Liver (tissue), 9 donors: ENCODE data around the gene CALU. TPM values are rescaled to one million over a fixed set of nuclear protein-coding genes. Genes with fewer than 3 reads are reported as not detected.

ENCODE experiments used
- DNase-seq: peaks from one replicate; pipeline ENCODE4 v3.0.0-alpha.2; 2017; ENCODE audit warnings: low spot score
- H3K27ac ChIP-seq, 2 donors: one replicate each; pipeline ENCODE4 v1.7.0; 2013; ENCODE audit warnings: inconsistent platforms in 2 of 2, low read length in 2 of 2, control low read depth in 1 of 2, low read depth in 1 of 2, mild to moderate bottlenecking in 1 of 2
- H3K27me3 ChIP-seq, 4 donors: one replicate each; pipeline versions ENCODE4 v1.6.1 to v1.7.0; 2013; ENCODE audit warnings: low read length in 3 of 4, inconsistent platforms in 1 of 4, mild to moderate bottlenecking in 1 of 4, moderate library complexity in 1 of 4; ENCODE audit not compliant: control insufficient read depth in 4 of 4, insufficient read depth in 4 of 4
- H3K36me3 ChIP-seq, 4 donors: one replicate each; pipeline versions ENCODE4 v1.6.1 to v1.7.0; 2013; ENCODE audit warnings: low read length in 3 of 4, mild to moderate bottlenecking in 3 of 4, low read depth in 1 of 4, moderate library complexity in 1 of 4; ENCODE audit not compliant: control insufficient read depth in 4 of 4, insufficient read depth in 3 of 4
- H3K4me1 ChIP-seq, 4 donors: one replicate each; pipeline versions ENCODE4 v1.6.1 to v1.7.0; 2013; ENCODE audit warnings: low read length in 3 of 4, mild to moderate bottlenecking in 3 of 4, moderate library complexity in 1 of 4; ENCODE audit not compliant: control insufficient read depth in 4 of 4, insufficient read depth in 4 of 4
- H3K4me3 ChIP-seq, 3 donors: one replicate each; pipeline versions ENCODE4 v1.6.1 to v1.7.0; 2013; ENCODE audit warnings: low read length in 3 of 3, control low read depth in 1 of 3, low read depth in 1 of 3, mild to moderate bottlenecking in 1 of 3
- H3K9ac ChIP-seq, 2 donors: one replicate each; pipeline ENCODE4 v1.7.0; 2013; ENCODE audit warnings: low read length in 2 of 2, mild to moderate bottlenecking in 2 of 2, moderate library complexity in 2 of 2, control low read depth in 1 of 2, low read depth in 1 of 2
- H3K9me3 ChIP-seq, 4 donors: one replicate each; pipeline versions ENCODE4 v1.6.1 to v1.7.0; 2013; ENCODE audit warnings: low read length in 3 of 4; ENCODE audit not compliant: control insufficient read depth in 4 of 4
- EGR1 ChIP-seq, 2 donors: IDR thresholded peaks; 2 replicates each; pipeline ENCODE4 v1.6.1; 2016 to 2018; ENCODE audit warnings: antibody characterized with exemption in 2 of 2, low read depth in 2 of 2
- FOXA2 ChIP-seq: IDR thresholded peaks from 2 replicates; pipeline ENCODE4 v1.6.1; 2016; ENCODE audit warnings: antibody characterized with exemption
- GABPA ChIP-seq, 2 donors: IDR thresholded peaks in 1 of 2; conservative IDR thresholded peaks in 1 of 2; 2 replicates each; pipeline ENCODE4 v1.6.1; 2016; ENCODE audit warnings: antibody characterized with exemption in 2 of 2, mild to moderate bottlenecking in 1 of 2, moderate library complexity in 1 of 2
- HNF4A ChIP-seq, 2 donors: conservative IDR thresholded peaks; 2 replicates each; pipeline ENCODE4 v1.6.1; 2016; ENCODE audit warnings: antibody characterized with exemption in 2 of 2, mild to moderate bottlenecking in 2 of 2
- HNF4G ChIP-seq: IDR thresholded peaks from 2 replicates; pipeline ENCODE4 v1.6.1; 2016; ENCODE audit warnings: antibody characterized with exemption
- JUND ChIP-seq, 2 donors: IDR thresholded peaks; 2 replicates each; pipeline ENCODE4 v1.6.1; 2016; ENCODE audit warnings: antibody characterized with exemption in 2 of 2
- NR2F2 ChIP-seq: IDR thresholded peaks from 2 replicates; pipeline ENCODE4 v1.6.1; 2016; ENCODE audit warnings: antibody characterized with exemption
- RAD21 ChIP-seq, 2 donors: IDR thresholded peaks; 2 replicates each; pipeline ENCODE4 v1.6.1; 2016; ENCODE audit warnings: antibody characterized with exemption in 2 of 2, mild to moderate bottlenecking in 2 of 2
- RXRA ChIP-seq, 2 donors: IDR thresholded peaks; 2 replicates each; pipeline ENCODE4 v1.6.1; 2017 to 2018; ENCODE audit warnings: antibody characterized with exemption in 2 of 2, mild to moderate bottlenecking in 1 of 2
- SP1 ChIP-seq: IDR thresholded peaks from 2 replicates; pipeline ENCODE4 v1.6.1; 2018; ENCODE audit warnings: antibody characterized with exemption, mild to moderate bottlenecking
- TAF1 ChIP-seq: conservative IDR thresholded peaks from 2 replicates; pipeline ENCODE4 v1.6.1; 2016; ENCODE audit warnings: antibody characterized with exemption, mild to moderate bottlenecking
- whole genome bisulfite sequencing: extraction: QIAGEN DNeasy Blood & Tissue Kit; methylation state at CpG from one replicate; pipeline ENCODE4 v1.1.7; 2013; 5-methylcytosine and 5-hydroxymethylcytosine counted together
- polyA plus RNA-seq, 2 donors: library from polyadenylated mRNA; stranded (reverse) in 1 of 2; unstranded in 1 of 2; fragments of 200-250 nt in 1 of 2; fragments of >200 nt in 1 of 2; fragmentation: Nextera tagmentation in 1 of 2; extraction: Ambion mirVana in 1 of 2; gene quantifications; one replicate each; pipeline versions ENCODE4 v1.2.1 to v1.2.3, GENCODE V29; 2013 to 2015
- total RNA-seq, 2 donors: library from RNA; depleted of rRNA; stranded (reverse); fragments of >200 nt; gene quantifications; one replicate each; pipeline ENCODE4 v1.2.3, GENCODE V29; 2014
- TF ChIP-seq, protein P1 (sequence below): fragments of 150-350 bp; IDR thresholded peaks from 2 replicates; pipeline ENCODE4 v1.5.1; 2017; ENCODE audit warnings: improper control_type of control experiment, low read depth, low read length; ENCODE audit not compliant: missing input control
- TF ChIP-seq, protein P2 (sequence below): IDR thresholded peaks from 2 replicates; pipeline ENCODE4 v1.6.1; 2016; ENCODE audit warnings: antibody characterized with exemption, mild to moderate bottlenecking
- TF ChIP-seq, protein P3 (sequence below): IDR thresholded peaks from 2 replicates; pipeline ENCODE4 v1.6.1; 2016; ENCODE audit warnings: antibody characterized with exemption
- TF ChIP-seq, protein P4 (sequence below): IDR thresholded peaks from 2 replicates; pipeline ENCODE4 v1.6.1; 2016; ENCODE audit warnings: antibody characterized with exemption
- donor health status: healthy.
- donor health status: healthy.
- donor health status: healthy.
- donor health status: healthy.
- donor health status: healthy.

The CALU gene
- total and polyA plus RNA-seq, 4 donors = 37.1 to 57.9 (median 42.5) TPM

- Histone ChIP-seq H3K36me3 (peaks cover 5 to 22% (median 12%) of the 10 kb centered on the region in 4 donors), H3K9me3 (no peaks in the 10 kb centered on the region), H3K4me3 (no peak within 1 kb of the TSS), H3K27me3 (no peaks in the 10 kb centered on the region), H3K4me1 (no peaks in the 10 kb centered on the region), H3K9ac (no peak within 1 kb of the TSS), H3K27ac (no peak within 1 kb of the TSS)
- no peak for DNase-seq
- no peak for TF ChIP-seq SP1
- TF ChIP-seq TAF1 = no peak
- TF ChIP-seq NR2F2 = no peak
- TF ChIP-seq, protein P1, sequence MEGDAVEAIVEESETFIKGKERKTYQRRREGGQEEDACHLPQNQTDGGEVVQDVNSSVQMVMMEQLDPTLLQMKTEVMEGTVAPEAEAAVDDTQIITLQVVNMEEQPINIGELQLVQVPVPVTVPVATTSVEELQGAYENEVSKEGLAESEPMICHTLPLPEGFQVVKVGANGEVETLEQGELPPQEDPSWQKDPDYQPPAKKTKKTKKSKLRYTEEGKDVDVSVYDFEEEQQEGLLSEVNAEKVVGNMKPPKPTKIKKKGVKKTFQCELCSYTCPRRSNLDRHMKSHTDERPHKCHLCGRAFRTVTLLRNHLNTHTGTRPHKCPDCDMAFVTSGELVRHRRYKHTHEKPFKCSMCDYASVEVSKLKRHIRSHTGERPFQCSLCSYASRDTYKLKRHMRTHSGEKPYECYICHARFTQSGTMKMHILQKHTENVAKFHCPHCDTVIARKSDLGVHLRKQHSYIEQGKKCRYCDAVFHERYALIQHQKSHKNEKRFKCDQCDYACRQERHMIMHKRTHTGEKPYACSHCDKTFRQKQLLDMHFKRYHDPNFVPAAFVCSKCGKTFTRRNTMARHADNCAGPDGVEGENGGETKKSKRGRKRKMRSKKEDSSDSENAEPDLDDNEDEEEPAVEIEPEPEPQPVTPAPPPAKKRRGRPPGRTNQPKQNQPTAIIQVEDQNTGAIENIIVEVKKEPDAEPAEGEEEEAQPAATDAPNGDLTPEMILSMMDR = no peak
- no peak for TF ChIP-seq RAD21 (IDR thresholded peaks at IDR 0.05)
- TF ChIP-seq, protein P2, sequence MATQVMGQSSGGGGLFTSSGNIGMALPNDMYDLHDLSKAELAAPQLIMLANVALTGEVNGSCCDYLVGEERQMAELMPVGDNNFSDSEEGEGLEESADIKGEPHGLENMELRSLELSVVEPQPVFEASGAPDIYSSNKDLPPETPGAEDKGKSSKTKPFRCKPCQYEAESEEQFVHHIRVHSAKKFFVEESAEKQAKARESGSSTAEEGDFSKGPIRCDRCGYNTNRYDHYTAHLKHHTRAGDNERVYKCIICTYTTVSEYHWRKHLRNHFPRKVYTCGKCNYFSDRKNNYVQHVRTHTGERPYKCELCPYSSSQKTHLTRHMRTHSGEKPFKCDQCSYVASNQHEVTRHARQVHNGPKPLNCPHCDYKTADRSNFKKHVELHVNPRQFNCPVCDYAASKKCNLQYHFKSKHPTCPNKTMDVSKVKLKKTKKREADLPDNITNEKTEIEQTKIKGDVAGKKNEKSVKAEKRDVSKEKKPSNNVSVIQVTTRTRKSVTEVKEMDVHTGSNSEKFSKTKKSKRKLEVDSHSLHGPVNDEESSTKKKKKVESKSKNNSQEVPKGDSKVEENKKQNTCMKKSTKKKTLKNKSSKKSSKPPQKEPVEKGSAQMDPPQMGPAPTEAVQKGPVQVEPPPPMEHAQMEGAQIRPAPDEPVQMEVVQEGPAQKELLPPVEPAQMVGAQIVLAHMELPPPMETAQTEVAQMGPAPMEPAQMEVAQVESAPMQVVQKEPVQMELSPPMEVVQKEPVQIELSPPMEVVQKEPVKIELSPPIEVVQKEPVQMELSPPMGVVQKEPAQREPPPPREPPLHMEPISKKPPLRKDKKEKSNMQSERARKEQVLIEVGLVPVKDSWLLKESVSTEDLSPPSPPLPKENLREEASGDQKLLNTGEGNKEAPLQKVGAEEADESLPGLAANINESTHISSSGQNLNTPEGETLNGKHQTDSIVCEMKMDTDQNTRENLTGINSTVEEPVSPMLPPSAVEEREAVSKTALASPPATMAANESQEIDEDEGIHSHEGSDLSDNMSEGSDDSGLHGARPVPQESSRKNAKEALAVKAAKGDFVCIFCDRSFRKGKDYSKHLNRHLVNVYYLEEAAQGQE = no peak
- no peak for TF ChIP-seq RXRA (IDR thresholded peaks at IDR 0.05)
- TF ChIP-seq EGR1 (IDR thresholded peaks at IDR 0.05; ENCODE audit: low read depth in 2 of 2) = no peak
- TF ChIP-seq FOXA2 = no peak
- TF ChIP-seq JUND (IDR thresholded peaks at IDR 0.05) = no peak
- TF ChIP-seq, protein P3, sequence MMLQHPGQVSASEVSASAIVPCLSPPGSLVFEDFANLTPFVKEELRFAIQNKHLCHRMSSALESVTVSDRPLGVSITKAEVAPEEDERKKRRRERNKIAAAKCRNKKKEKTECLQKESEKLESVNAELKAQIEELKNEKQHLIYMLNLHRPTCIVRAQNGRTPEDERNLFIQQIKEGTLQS = no peak
- no peak for TF ChIP-seq HNF4A (conservative IDR thresholded peaks at IDR 0.05)
- TF ChIP-seq HNF4G = no peak
- 97% methylated on average over 4 of the region's 4 CpGs for WGBS
Measured at GRCh38 chr7:128775744-128776474, 36.8 kb downstream of the CALU start, which contains the start of gene OPN1SW. Gene OPN1SW (minus strand): TSS chr7:128775794. CDS start chr7:128775781, 13 bp downstream.

GRCh38 chr7:128777156-128778123 lies 38.3 kb downstream of the CALU start:
- Histone ChIP-seq H3K27me3 (no peaks in the 10 kb centered on the region), H3K9me3 (no peaks in the 10 kb centered on the region), H3K36me3 (peaks cover 2 to 12% (median 5%) of the 10 kb centered on the region in 4 donors), H3K9ac (no peak overlapping the region), H3K27ac (no peak overlapping the region), H3K4me1 (no peaks in the 10 kb centered on the region), H3K4me3 (no peak overlapping the region)
- no peak for DNase-seq
- WGBS = 74% methylated on average over 5 of the region's 5 CpGs
- TF ChIP-seq JUND (IDR thresholded peaks at IDR 0.05) (peak in 1 of 2 donors; percentile 52), GABPA (IDR thresholded peaks at IDR 0.05 in 1 of 2, conservative IDR thresholded peaks at IDR 0.05 in 1 of 2) (no peak), NR2F2 (no peak), HNF4G (no peak), RXRA (IDR thresholded peaks at IDR 0.05) (no peak), RAD21 (IDR thresholded peaks at IDR 0.05) (no peak)
- TF ChIP-seq, protein P3 = no peak
- TF ChIP-seq, protein P4, sequence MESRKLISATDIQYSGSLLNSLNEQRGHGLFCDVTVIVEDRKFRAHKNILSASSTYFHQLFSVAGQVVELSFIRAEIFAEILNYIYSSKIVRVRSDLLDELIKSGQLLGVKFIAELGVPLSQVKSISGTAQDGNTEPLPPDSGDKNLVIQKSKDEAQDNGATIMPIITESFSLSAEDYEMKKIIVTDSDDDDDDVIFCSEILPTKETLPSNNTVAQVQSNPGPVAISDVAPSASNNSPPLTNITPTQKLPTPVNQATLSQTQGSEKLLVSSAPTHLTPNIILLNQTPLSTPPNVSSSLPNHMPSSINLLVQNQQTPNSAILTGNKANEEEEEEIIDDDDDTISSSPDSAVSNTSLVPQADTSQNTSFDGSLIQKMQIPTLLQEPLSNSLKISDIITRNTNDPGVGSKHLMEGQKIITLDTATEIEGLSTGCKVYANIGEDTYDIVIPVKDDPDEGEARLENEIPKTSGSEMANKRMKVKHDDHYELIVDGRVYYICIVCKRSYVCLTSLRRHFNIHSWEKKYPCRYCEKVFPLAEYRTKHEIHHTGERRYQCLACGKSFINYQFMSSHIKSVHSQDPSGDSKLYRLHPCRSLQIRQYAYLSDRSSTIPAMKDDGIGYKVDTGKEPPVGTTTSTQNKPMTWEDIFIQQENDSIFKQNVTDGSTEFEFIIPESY = no peak
